Neural cell (in vitro differentiated cells): ENCODE measurements around the gene SYNGR4.
A peak's percentile ranks its signal among the peaks of the same experiment; 100 is the strongest.

Experiments used
- EP300 ChIP-seq: fragments of 450-650 bp; conservative IDR thresholded peaks from 2 replicates; pipeline ENCODE4 v1.6.1; 2014; ENCODE audit warnings: antibody characterized with exemption, mild to moderate bottlenecking, moderate library complexity; ENCODE audit not compliant: poor library complexity, severe bottlenecking
- EZH2 ChIP-seq: fragments of 200-600, 300-800 bp; shearing (Covaris generic), sonication (generic); IDR thresholded peaks from 2 replicates; pipeline ENCODE4 v1.6.1; 2014; ENCODE audit warnings: antibody characterized with exemption, low read length, borderline replicate concordance, mild to moderate bottlenecking; ENCODE audit not compliant: insufficient read depth, poor library complexity, severe bottlenecking
- MXI1 ChIP-seq: fragments of 450-650 bp; conservative IDR thresholded peaks from 2 replicates; pipeline ENCODE4 v1.6.1; 2014; ENCODE audit warnings: antibody characterized with exemption, mild to moderate bottlenecking; ENCODE audit not compliant: poor library complexity, severe bottlenecking
- POLR2AphosphoS5 ChIP-seq: IDR thresholded peaks from 2 replicates; pipeline ENCODE4 v1.6.1; 2012
- RAD21 ChIP-seq: fragments of 450-650 bp; conservative IDR thresholded peaks from 2 replicates; pipeline ENCODE4 v1.6.1; 2014; ENCODE audit warnings: antibody characterized with exemption, mild to moderate bottlenecking, moderate library complexity
- TAF1 ChIP-seq: IDR thresholded peaks from 2 replicates; pipeline ENCODE4 v1.6.1; 2012; ENCODE audit warnings: low read depth
- TF ChIP-seq, protein P1 (sequence below): fragments of 450-650 bp; IDR thresholded peaks from 2 replicates; pipeline ENCODE4 v1.5.1; 2014; ENCODE audit warnings: antibody characterized with exemption, mild to moderate bottlenecking, moderate library complexity; ENCODE audit not compliant: poor library complexity, severe bottlenecking
- TF ChIP-seq, protein P2 (sequence below): IDR thresholded peaks from 2 replicates; pipeline ENCODE4 v1.6.1; 2012; ENCODE audit warnings: borderline replicate concordance

DNA sequence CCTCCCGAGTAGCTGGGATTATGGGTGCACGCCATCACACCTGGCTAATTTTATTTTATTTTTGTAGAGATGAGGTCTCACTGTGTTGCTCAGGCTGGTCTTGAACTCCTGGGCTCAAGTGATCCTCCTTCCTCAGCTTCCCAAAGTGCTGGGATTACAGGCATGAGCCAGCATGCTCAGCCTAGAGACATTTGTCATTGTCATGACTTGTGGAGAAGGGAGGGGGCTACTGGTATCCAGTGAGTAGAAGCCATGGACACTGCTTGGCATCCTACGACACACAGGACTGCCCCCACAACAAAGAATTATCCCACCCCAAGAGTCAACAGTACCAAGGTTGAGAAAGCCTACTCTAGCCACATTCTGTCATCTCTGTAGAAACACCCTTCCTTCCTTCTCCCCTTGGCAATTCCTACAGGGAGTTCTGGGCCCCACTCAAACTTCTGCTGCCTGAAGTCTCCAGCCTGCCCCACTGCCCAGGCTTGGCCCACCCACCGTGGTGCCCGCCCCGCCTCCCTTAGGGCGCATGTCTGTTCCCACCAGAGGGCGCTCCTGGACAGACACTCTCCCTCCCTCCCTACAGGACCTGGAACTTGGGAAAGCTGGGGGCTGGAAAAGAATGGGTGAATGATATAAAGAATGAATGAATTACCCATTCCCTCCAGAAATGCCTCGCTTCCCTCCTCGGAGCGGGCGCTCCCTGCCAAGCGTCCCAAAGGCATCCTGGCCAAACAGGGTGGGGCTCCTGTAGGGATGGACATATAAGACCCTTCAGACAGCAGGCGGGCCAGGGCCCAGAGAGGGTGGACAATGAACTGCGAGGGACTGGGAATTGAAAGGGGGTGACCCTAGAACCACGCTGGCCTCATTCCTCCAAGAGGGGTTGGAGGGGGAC lies 44.3 kb upstream of the SYNGR4 start:
- TF ChIP-seq, protein P1, sequence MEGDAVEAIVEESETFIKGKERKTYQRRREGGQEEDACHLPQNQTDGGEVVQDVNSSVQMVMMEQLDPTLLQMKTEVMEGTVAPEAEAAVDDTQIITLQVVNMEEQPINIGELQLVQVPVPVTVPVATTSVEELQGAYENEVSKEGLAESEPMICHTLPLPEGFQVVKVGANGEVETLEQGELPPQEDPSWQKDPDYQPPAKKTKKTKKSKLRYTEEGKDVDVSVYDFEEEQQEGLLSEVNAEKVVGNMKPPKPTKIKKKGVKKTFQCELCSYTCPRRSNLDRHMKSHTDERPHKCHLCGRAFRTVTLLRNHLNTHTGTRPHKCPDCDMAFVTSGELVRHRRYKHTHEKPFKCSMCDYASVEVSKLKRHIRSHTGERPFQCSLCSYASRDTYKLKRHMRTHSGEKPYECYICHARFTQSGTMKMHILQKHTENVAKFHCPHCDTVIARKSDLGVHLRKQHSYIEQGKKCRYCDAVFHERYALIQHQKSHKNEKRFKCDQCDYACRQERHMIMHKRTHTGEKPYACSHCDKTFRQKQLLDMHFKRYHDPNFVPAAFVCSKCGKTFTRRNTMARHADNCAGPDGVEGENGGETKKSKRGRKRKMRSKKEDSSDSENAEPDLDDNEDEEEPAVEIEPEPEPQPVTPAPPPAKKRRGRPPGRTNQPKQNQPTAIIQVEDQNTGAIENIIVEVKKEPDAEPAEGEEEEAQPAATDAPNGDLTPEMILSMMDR = peak; percentile 11
- no peak for TF ChIP-seq TAF1
- TF ChIP-seq EP300 = no peak
- no peak for TF ChIP-seq EZH2
- TF ChIP-seq, protein P2, sequence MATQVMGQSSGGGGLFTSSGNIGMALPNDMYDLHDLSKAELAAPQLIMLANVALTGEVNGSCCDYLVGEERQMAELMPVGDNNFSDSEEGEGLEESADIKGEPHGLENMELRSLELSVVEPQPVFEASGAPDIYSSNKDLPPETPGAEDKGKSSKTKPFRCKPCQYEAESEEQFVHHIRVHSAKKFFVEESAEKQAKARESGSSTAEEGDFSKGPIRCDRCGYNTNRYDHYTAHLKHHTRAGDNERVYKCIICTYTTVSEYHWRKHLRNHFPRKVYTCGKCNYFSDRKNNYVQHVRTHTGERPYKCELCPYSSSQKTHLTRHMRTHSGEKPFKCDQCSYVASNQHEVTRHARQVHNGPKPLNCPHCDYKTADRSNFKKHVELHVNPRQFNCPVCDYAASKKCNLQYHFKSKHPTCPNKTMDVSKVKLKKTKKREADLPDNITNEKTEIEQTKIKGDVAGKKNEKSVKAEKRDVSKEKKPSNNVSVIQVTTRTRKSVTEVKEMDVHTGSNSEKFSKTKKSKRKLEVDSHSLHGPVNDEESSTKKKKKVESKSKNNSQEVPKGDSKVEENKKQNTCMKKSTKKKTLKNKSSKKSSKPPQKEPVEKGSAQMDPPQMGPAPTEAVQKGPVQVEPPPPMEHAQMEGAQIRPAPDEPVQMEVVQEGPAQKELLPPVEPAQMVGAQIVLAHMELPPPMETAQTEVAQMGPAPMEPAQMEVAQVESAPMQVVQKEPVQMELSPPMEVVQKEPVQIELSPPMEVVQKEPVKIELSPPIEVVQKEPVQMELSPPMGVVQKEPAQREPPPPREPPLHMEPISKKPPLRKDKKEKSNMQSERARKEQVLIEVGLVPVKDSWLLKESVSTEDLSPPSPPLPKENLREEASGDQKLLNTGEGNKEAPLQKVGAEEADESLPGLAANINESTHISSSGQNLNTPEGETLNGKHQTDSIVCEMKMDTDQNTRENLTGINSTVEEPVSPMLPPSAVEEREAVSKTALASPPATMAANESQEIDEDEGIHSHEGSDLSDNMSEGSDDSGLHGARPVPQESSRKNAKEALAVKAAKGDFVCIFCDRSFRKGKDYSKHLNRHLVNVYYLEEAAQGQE = no peak
- no peak for TF ChIP-seq MXI1
- no peak for TF ChIP-seq POLR2AphosphoS5
- TF ChIP-seq RAD21 = no peak
